ENCODE data around the gene FRMD8. TPM values are rescaled to one million over a fixed set of nuclear protein-coding genes. Genes with fewer than 3 reads are reported as not detected.
"Not testable (repeated sequence)": the region's sequence is repeated elsewhere in the genome, so short reads cannot be mapped to it uniquely, and the experiment has no call there.

Gene FRMD8
- total RNA-seq, 1 experiment from 2014 or later = 22.7 TPM

DNA sequence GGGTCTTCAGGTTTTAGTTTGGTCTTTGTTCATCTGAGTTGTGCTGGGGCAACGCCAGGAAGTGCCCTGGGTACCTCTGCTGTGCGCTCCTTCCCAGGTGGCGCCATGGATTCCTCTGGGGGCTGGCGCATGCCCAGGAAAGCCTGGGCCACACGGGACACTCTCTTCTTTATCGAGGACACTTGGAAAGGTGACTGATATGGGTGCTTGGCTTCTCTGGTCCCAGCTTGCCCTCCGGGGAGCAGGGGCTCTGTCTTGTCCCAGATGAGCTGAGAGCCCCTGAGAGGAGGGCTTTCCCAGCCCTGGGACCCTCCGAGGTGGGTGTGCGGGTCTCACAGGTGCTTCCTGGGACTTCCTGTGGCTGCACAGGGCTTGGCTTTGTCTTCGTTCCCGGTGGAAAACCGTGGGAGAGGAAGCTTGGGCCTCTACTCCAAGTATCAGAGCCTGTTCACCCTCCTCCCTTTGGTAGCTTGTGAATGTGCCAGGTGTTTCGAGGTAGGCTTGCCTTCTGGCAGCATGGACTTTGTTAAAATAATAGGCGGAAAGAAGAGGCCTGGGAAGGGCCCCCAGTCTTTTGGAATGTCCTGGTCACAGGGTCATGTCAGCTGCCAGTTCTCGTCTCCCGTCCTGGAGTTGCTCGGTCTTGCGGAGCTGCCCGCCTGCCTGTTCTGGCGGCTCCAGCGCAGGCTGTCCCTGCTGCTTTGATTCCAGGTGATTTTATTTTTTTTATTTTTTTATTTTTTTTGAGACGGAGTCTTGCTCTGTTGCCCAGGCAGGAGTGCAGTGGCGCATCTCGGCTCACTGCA, 26.0 kb downstream of the FRMD8 start:
- no peak overlapping the region for H3K18ac ChIP-seq (ENCODE audit: insufficient read length, low read depth, low read length)
- no peak overlapping the region for H4K5ac ChIP-seq (ENCODE audit: insufficient read length, low read depth, low read length)
- H3T11ph ChIP-seq (ENCODE audit: low read length) = no peak overlapping the region
- Mint-ChIP-seq H3K36me3 (ENCODE audit: insufficient read depth in 1 of 3, low read depth in 3 of 3) (peaks cover 2 to 28% (median 4%) of the 10 kb centered on the region in 3 experiments; a peak in 5 of 7 replicates), H3K27me3 (ENCODE audit: low read depth) (peaks cover 8% of the 10 kb centered on the region), H3K27ac (peak overlapping the region in 1 of 3 experiments; percentile 58; a peak in 1 of 7 replicates), H3K4me1 (peaks cover 19% of the 10 kb centered on the region in 2 experiments), H3K9me3 (no peaks in the 10 kb centered on the region), H3K4me3 (no peak overlapping the region; a peak in 1 of 5 replicates)
- H3K4me2 ChIP-seq (ENCODE audit: insufficient read depth, insufficient read length, low read length) = no peak overlapping the region
- no peak overlapping the region for H3K27ac ChIP-seq (ENCODE audit: insufficient read length, low read depth, low read length)
- H2AFZ ChIP-seq (ENCODE audit: low read length) = no peak overlapping the region
- H3K4ac ChIP-seq (ENCODE audit: low read depth, low read length) = no peak overlapping the region
- no peak overlapping the region for H4K91ac ChIP-seq (ENCODE audit: insufficient read length, low read depth, low read length)
- no peak overlapping the region for H4K8ac ChIP-seq (replicated peaks; ENCODE audit: insufficient read length, low read depth, low read length)
- DNase-seq = no peak
- no peaks in the 10 kb centered on the region for H4K20me1 ChIP-seq (ENCODE audit: control insufficient read depth, insufficient read depth, insufficient read length)
- H3K56ac ChIP-seq (ENCODE audit: insufficient read length, low read depth, low read length) = no peak overlapping the region
- no peak overlapping the region for H2BK20ac ChIP-seq (ENCODE audit: low read depth, low read length, poor library complexity, severe bottlenecking)
- whole genome bisulfite sequencing (ENCODE audit: extremely low coverage, insufficient read length, low lambda C conversion rate) = no CpG with 5 or more reads among the region's 24 CpGs
- no peak overlapping the region for H2BK5ac ChIP-seq (ENCODE audit: insufficient read length, low read length)
- no peak overlapping the region for H2BK12ac ChIP-seq (ENCODE audit: insufficient read length, low read depth, low read length)
- no peak overlapping the region for H3K9ac ChIP-seq (ENCODE audit: extremely low read depth, insufficient read length, low read length)
- H2BK120ac ChIP-seq (ENCODE audit: low read depth, low read length, poor library complexity, severe bottlenecking) = no peak overlapping the region
- no peaks in the 10 kb centered on the region for H3K9me3 ChIP-seq (ENCODE audit: control insufficient read depth, low read depth, low read length)
- no peak overlapping the region for H2AK5ac ChIP-seq (ENCODE audit: insufficient read length, low read length)
- no peaks in the 10 kb centered on the region for H3K23me2 ChIP-seq (ENCODE audit: insufficient read length, low read depth, low read length, poor library complexity, severe bottlenecking)
- H3K79me2 ChIP-seq (ENCODE audit: insufficient read depth, low read length) = no peaks in the 10 kb centered on the region
- no peak overlapping the region for H2BK15ac ChIP-seq (ENCODE audit: low read depth, low read length)
- no peaks in the 10 kb centered on the region for H3K79me1 ChIP-seq (ENCODE audit: insufficient read depth, low read depth, low read length, poor library complexity, severe bottlenecking)
- no peaks in the 10 kb centered on the region for H3K4me1 ChIP-seq (ENCODE audit: insufficient read depth, low read length)
- H3K14ac ChIP-seq (ENCODE audit: insufficient read depth, low read length) = no peak overlapping the region; the same call in 1 of the 2 replicates
- no peak overlapping the region for H3K23ac ChIP-seq (ENCODE audit: insufficient read length, low read depth, low read length)
- no peak for TF ChIP-seq CTCF (conservative IDR thresholded peaks at IDR 0.05)
- no peaks in the 10 kb centered on the region for H3K27me3 ChIP-seq (ENCODE audit: insufficient read depth, low read length)

DNA sequence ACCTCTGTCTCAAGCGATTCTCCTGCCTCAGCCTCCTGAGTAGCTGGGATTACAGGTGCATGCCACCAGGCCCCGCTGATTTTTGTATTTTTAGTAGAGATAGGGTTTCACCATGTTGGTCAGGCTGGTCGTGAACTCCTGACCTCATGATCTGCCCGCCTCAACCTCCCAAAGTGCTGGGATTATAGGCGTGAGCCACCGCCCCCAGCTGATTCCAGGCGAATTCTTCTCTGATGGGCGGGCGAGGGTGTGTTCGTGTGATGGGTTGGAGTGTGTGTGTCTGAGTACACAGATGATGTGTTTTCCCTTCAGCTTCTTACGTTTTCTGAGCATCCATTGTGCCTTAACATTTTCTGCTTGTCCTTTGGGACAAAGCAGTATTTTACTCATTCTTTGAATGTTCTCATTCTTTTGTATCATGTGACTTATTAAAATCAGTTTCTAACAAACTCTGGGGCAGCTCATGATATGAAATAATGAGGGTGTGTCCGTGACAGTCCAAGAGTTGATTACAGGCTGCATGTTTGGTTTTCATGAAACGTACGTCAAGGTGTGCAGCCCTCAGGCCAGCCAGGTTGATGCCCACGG, 26.7 kb downstream of the FRMD8 start:
- not testable (repeated sequence) for H3K4me3 Mint-ChIP-seq; H2BK120ac ChIP-seq (ENCODE audit: low read depth, low read length, poor library complexity, severe bottlenecking); H2AFZ ChIP-seq (ENCODE audit: low read length); H3K14ac ChIP-seq (ENCODE audit: insufficient read depth, low read length); H3K79me1 ChIP-seq (ENCODE audit: insufficient read depth, low read depth, low read length, poor library complexity, severe bottlenecking); H2BK20ac ChIP-seq (ENCODE audit: low read depth, low read length, poor library complexity, severe bottlenecking); DNase-seq; H3K27me3 ChIP-seq (ENCODE audit: insufficient read depth, low read length); H3K4me2 ChIP-seq (ENCODE audit: insufficient read depth, insufficient read length, low read length); H3K9me3 ChIP-seq (ENCODE audit: control insufficient read depth, low read depth, low read length); H3K23me2 ChIP-seq (ENCODE audit: insufficient read length, low read depth, low read length, poor library complexity, severe bottlenecking); H3K9ac ChIP-seq (ENCODE audit: extremely low read depth, insufficient read length, low read length); H3K79me2 ChIP-seq (ENCODE audit: insufficient read depth, low read length); H2BK15ac ChIP-seq (ENCODE audit: low read depth, low read length); H3K56ac ChIP-seq (ENCODE audit: insufficient read length, low read depth, low read length); H3K18ac ChIP-seq (ENCODE audit: insufficient read length, low read depth, low read length); H4K8ac ChIP-seq (replicated peaks; ENCODE audit: insufficient read length, low read depth, low read length); H3K27ac ChIP-seq (ENCODE audit: insufficient read length, low read depth, low read length); H2BK12ac ChIP-seq (ENCODE audit: insufficient read length, low read depth, low read length); H3K27ac Mint-ChIP-seq; H3K27me3 Mint-ChIP-seq (ENCODE audit: low read depth); H4K5ac ChIP-seq (ENCODE audit: insufficient read length, low read depth, low read length); H3K4me1 ChIP-seq (ENCODE audit: insufficient read depth, low read length); H2AK5ac ChIP-seq (ENCODE audit: insufficient read length, low read length); H3K23ac ChIP-seq (ENCODE audit: insufficient read length, low read depth, low read length); H3K4ac ChIP-seq (ENCODE audit: low read depth, low read length); H3K9me3 Mint-ChIP-seq; H3T11ph ChIP-seq (ENCODE audit: low read length); H4K20me1 ChIP-seq (ENCODE audit: control insufficient read depth, insufficient read depth, insufficient read length); H4K91ac ChIP-seq (ENCODE audit: insufficient read length, low read depth, low read length); H2BK5ac ChIP-seq (ENCODE audit: insufficient read length, low read length)
- WGBS (ENCODE audit: extremely low coverage, insufficient read length, low lambda C conversion rate) = no CpG with 5 or more reads among the region's 15 CpGs
- H3K36me3 Mint-ChIP-seq (ENCODE audit: insufficient read depth in 1 of 3, low read depth in 3 of 3) = peaks cover 2 to 25% (median 4%) of the 10 kb centered on the region in 3 experiments; a peak in 5 of 7 replicates
- H3K4me1 Mint-ChIP-seq = peaks cover 25 to 26% of the 10 kb centered on the region in 2 experiments

All from H9 (cell line).